Hippocampal formation (tissue), 2 donors: ENCODE results near the gene EEF1A2.

Experiments used
- DNase-seq, 2 donors: peaks; one replicate each; lab custom pipeline; 2025; lab: John Stamatoyannopoulos, UW

The EEF1A2 gene

DNA sequence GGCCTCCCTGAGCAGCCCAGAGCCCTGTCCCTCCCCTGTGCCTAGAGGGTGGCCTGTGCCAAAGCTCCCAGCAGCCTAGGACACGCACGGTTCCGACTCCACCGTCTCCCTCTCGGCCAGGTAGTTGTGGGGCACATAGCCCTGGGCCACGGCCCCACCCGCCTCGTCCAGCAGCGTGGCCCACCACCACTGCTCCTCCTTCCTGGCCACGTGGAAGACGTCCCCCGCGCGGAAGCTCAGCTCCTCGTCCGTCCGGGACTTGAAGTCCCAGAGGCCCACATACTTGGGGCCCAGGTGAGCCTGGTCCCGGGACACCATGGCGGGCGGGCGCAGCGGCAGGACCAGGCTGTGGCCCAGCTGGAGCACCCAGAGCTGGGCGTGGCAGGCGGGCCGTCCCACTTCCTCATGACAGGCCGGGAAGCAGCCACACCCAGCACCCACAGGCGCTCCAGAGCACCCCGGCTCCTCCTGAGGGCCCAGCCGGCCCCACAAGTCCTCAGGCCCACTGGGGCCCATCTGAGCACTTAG is 38.2 kb upstream of the EEF1A2 start, which contains the start of gene PTK6:
TSS of gene PTK6 (minus strand) at position 380 of the 528 bp plus-strand sequence. CDS start at position 318, 62 bp downstream.
- DNase-seq, result no peak

DNA sequence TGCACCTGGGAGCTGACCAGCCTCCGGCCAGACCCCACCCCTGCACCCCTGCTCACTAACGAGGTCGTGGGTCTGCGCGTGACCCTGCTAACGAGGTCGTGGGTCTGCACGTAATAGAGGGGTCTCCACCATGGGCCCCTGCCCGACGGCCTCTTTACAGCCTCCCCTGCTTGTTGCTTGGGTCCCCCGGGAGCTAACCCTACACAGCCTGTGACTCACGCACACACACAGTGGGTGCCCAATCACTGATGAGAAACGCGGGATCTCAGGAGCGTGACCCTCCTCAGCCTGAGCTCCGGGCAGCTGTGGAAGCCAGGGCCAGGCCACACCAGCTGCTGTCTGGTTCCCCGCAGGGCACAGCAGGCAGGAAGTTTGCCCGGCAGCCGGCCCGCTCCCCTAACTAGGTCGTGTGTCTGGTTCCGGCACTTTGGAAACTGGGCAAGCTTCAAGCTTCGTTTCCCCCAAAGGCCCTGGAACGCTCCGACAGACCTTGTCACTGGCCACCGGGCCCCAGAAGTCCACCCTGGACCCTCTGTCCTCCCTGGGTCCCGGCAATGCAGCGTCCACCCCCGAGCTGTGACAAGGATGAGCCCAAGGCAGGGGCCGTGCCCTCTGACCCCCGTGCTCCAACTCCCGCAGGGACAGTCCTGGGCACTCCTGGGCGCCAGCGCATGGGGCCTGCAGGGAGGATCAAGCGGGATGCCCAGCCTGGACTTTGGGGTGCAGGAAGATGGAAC is 37.5 kb upstream of the EEF1A2 start:
- DNase-seq, result no peak

DNA sequence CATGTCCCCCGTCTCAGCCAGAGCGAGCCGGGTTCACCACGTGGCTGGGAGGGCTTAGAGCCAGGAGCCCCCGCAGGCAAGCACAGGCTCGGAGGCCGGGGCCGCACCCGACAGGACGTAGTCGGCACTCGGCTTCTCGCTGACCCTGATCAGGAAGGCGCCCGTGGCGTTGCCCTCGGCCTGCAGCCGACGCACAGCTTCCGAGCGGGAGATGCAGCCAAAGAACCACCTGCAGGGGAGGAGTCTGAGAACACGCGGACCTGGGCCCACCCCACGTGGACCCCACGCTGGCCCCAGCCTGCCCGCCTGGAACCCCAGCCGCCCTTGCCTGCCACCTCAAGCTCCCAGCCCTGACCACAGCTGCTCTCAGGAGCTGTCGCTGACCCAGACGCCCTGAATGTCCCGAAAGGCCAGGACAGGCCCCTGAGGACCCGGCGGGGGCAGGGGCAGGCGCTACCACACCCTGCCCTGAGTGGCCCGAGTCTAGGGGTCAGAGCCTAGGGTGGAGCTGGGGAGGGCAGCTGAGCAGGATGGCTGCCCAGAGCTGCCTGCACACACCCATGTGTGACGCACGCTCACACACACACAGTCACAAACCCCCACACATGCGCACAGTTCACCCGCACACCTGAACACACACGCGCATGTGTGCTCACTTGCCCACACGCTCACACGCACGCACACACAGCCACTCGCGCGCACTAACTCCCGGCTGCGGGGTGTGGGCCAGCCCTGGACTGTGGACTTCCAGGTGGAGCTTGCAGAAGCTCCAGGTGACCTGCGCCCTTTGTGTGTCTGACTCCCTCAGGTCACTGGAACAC is 36.2 kb upstream of the EEF1A2 start:
- no peak for DNase-seq

DNA sequence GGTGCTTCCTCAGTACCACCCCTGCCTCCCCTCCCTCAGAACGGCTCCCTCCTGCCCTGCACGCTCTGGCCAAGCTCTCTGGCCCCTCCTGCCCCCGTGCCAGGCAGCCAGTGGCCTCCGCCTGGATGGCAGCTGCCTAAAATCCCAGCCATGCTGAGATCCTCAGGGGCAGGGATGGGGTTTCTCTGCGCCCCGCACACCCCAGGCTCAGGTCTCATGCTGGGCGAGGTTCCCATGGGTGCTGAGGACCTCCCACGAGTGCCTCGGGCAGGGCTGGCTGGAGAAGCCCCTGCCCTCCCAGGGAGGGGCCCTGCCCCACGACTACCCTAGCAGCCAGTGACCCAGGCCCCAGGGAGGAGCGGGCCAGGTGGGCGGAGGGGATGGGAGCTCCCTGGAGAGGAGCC is 35.5 kb upstream of the EEF1A2 start:
- no peak for DNase-seq

DNA sequence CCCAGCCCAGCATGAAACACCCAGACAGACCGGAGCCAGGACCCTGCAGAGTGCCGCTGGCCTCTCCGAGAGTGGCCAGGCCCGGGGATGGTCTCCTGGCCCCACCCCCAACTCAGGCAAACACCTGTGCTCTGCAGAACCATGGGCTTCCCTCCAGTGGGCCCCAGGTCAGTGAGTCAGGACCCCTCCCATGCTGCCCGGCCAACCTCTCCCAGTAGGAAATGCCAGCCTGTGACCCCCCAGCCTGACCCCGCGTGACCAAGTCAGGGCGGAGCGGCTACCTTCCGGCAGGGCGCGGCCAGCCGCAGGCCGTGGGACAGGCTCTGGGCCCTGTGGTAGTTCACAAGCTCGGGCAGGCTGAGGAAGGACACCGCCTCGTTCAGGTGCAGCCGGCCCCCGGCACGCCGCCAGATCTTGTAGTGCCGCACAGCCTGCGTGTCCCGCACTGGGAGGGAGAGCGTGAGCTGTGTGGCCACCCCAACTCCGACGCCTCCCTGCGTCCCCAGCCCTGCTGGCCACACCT is 35.0 kb upstream of the EEF1A2 start:
- no peak for DNase-seq

DNA sequence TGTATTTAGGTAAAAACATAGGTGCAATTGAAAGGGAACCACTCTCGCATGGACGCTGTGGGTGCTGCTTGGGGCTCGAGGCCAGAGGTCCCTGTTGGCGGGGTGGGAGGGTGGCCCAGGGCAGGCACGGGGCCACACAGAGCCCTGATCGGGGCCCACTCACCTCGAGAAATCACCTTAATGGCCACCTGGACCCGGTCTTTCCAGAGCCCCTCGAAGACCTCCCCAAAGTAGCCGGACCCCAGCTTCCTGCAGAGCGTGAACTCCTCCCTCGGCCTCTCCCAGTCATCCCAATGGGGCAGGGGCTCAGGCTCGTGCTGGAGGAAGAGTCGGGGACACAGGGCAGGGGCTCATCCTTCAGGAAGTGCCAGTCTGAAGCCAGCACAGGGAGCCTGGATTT is 34.5 kb upstream of the EEF1A2 start:
- DNase-seq, result no peak

DNA sequence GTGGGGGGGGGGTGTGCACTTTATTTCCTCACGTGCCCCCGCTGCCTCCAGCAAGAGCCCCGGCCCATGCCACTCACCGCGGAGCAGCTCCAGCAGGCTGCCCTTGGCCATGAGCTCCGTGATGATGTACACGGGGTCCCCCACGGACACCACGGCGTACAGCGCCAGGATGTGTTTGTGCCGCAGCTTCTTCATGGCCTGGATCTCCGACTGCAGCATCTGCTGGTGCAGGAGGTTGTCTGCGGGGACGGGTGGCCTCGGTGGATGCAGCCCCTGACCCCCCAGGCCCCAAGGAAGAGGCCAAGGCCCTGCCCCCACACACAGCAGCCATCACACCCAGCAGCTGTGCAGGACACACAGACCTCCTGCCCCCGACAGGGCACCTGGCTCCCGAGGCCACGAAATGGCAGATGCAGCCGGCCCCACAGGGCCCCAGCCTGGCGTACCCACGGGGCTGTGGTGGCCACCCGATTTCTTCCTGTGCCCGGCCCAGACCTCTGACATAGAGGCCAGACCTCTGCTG is 33.6 kb upstream of the EEF1A2 start:
- DNase-seq, result no peak

DNA sequence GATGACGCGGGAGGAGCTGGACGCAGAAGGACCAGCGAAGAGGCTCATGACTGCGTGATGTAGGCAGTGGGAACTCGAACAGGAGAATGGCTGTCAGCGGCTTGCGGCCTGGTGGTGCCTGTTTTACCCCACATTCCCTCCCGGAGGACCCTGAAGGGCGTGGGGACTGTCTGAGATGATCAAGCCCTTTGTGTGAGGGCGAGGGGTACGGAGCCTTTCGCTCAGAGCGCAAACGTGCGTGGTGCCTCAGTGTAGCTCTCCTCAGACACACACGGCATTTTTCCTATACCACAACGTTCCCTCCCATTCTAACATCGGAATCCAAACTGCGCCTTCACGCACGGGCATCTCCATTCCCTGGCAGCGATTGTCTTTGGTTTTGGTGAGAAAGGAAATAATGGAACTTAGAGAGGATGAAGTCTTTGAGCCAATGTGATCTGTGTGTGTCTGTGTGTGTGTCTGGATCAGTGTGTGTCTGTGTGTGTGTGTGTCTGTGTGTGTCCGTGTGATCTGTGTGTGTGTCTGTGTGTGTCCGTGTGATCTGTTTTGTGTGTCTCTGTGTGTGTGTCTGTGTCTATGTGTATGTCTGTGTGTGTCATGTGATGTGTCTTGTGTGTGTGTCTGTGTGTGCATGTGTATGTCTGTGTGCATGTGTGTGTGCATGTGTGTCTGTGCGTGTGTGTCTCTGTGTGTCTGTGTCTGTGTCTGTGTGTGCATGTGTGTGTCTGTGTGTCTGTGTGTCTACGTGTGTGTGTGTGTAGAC is 33.0 kb upstream of the EEF1A2 start:
- DNase-seq, result no peak

DNA sequence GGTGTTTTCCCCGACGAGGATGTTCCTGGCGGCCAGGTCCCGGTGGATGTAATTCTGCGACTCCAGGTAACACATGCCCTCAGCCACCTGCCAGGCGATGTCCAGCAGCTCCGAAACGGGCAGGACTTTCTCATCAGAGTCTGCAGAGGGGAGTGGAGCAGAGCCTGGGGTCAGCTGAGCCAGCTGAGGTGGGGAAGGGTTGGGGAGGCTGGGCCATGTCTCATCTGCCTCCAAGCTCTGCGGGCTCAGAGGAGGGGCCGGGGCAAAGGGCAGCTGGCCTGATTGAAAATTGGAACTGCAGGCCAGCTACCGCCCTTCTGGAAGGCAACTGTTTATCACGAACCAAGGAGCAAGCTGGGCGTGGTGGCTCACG is 31.9 kb upstream of the EEF1A2 start:
- no peak for DNase-seq

DNA sequence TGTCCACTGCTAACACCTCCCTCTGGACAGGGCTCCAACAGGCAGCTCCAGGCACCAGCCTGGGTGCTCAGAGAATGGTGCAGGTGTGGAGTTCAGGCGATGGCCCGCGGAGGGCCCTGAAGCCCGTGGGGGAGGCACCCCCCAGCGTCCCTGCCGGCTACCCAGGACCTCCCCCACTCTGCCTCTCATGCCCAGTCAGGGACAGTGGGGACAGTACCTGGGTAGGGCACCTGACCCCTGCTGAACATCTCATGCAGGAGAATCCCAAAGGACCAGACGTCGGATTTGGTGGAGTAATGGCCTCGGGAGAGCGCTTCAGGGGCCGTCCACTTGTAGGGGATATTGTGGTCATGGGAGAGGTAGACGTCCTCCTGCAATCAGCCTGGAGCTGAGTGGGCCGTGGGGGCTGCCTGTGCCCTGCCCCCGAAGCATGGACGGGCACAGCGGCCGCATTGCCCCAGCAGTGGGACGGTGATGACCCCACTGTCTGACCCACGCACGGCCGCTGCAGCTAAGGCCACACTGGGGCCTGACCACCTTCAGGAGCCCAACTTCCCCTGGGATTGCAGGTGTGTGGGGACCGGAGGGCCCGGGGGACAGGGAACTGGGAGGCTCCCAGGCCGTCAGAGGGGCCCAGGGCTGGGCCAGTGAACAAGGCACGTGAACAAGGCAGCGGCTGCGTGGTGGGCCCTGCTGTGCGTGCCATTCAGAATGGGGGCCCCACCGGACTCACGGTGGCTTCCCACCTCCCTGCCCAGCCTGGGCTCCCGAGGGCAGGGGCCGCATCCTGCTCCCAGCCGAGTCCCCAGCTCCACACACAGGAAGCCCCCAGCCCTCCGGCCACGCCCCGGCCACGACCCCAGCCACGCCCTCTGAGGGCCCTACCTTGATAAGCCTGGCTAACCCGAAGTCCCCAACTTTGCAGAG is 31.2 kb upstream of the EEF1A2 start:
- no peak for DNase-seq

DNA sequence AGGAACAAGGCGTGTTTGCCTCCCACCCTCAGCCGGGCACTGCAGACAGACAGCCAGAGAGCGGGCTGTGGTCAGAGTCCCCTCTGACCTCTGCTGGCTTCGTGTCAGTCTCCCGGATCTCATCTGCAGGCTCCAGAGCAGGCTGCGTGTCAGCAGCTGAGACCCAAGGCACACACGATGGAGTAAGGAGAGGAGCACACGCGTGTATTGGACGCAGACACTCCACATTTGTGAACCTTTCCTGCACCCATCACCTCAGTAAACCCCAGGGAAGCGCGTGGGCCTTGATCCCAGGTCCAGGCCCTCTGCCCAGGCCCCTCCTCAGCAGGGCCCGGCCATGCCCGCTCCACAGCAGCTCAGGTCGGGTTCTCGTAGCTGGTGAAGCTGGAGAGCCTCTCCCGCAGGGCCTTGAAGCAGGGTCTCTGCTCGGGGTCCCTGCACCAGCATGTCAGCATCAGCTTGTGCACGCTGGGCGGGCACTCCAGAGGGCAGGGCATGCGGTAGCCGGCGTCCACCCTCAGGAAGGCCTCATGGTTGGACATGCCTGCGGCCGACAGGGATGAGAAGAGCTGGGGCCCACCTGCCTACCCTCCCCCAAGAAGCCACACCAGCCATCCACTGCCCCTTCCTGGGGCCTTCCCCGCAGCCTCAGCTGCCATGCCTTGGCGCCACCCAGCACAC is 30.4 kb upstream of the EEF1A2 start:
- DNase-seq, result no peak

DNA sequence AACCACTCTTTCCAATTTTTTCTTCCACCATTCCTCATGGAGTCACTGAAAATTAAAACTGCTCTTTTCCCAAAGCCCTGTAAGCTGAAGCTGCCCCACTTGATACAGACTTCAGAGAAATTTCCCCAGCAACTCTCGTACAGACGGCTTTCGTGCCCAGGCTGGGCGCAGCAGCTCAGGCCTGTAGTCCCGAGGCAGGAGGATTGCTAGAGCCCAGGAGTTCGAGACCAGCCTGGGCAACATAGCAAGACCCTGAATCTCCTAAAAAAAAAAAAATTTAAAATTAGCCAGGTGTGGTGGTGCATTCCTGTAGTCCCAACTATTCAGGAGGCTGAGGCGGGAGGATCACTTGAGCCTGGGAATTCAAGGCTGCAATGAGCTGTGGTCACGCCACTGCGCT is 28.3 kb upstream of the EEF1A2 start:
- DNase-seq, result no peak

DNA sequence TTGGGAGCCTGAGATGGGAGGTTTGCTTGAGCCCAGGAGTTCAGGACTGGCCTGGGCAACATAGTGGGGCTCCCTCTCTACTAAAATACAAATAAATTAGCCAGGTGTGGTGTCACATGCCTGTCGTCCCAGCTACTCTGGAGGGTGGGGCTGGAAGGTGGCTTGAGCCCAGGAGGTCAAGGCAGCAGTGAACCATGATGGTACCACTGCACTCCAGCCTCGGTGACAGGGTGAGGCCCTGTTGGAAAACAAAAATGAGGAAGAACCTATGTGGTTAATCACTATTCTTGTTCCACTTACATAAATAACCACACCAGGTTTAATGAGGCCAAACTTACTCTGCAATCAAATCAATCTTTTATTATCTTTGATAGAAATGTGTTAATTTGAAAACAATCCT is 27.1 kb upstream of the EEF1A2 start:
- no peak for DNase-seq

DNA sequence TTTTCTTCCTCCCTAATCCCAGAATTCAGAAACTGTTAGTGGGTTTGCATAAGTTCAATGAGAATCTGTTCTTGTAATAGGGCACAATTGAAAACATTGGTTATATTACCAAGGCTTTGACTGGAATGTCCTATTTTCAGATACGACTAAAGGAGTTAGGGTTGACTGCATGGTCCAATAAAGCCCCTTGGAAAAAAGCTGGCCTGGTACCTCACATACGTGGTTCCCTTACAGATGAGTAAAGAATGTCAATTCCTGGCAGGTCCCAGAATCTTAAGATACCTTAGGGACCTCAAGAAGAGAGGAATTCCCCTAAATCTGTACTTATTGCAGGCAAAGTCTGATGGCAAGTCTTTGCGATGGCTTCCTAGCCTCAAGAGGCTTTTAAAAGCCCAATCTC is 26.3 kb upstream of the EEF1A2 start:
- no peak for DNase-seq

DNA sequence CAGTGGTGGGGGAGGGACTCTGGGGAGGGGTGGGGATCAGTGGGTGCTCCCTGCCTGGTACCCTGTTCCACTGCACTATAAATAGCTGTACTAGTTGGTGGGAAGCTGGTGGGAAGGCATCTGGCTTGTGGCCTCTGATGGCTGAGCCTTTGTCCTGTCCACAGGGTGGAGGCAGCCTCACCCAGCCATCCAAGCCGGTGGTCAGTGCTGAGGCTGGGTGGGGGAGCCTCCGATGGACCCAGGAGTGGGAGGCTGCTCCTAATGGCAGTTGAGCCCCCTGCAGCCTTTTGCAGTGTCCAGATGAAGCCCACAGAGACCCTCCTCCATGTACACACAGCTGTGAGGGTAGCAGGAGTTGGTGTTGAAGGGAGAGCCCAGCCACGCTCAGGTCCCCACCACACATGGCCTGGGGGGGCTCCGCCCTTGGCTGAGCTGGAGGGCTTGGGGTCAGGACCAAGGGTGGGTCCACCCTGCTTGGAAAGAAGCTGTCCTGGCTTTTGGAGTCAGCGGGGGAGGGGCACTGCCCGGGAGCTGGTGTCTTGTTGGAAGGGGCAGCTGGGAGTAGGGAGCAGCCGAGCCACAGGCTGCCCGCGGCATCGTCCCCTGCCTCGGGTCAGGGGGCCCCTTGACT is 24.2 kb upstream of the EEF1A2 start:
- no peak for DNase-seq

DNA sequence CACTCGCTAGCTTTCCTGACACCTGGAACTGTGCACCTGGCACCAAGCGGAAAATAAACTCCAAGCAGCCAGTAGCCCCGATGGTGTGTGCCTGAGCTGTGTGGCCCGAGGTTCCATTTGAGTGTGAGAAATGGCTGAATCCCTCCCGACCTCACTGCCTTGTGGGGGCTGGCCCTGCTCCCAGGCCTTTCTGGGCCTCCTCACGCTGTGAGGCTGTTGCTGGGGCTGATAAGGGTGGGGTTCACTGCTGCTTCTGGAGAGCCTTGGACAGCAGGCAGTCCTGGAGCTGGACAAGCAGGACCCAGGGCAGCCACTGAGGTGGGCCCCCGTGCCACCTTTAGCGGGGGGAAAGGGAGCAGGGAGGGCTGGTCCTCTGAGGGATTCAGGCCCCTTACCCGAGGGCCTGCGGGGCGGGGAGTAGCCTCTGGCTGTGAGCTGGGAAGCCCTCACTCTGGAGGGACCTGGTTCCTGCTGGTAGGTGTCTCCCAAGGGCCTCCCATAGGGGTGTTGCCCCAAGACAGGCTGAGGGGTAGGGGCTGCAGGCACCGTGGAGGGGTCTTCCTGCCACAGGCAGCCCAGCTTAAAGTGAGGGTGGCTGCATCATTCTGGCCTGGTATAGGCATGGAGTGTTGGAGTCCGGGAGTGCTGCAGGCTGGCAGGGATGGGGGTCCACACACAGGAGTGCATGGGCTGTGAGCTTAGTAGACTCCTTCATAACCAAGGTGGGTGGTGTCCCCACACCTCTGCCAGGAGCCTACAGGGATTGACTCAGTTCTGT is 23.4 kb upstream of the EEF1A2 start:
- DNase-seq, result no peak

DNA sequence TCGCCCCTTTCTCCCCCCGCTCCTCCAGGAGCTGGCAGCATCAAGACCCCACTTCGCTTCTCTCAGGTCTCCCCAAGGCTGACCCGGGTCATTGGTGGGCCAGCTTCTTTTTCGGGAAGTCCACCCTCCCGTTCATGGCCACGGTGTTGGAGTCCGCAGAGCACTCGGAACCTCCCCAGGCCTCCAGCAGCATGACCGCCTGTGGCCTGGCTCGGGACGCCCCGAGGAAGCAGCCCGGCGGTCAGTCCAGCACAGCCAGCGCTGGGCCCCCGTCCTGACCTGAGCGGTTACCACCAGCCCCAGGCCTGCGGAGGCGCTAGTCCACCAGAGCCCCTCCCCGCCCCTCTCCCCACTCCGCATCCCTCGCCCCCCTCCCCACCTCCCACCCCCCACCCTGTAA is 22.7 kb upstream of the EEF1A2 start:
- no peak for DNase-seq

DNA sequence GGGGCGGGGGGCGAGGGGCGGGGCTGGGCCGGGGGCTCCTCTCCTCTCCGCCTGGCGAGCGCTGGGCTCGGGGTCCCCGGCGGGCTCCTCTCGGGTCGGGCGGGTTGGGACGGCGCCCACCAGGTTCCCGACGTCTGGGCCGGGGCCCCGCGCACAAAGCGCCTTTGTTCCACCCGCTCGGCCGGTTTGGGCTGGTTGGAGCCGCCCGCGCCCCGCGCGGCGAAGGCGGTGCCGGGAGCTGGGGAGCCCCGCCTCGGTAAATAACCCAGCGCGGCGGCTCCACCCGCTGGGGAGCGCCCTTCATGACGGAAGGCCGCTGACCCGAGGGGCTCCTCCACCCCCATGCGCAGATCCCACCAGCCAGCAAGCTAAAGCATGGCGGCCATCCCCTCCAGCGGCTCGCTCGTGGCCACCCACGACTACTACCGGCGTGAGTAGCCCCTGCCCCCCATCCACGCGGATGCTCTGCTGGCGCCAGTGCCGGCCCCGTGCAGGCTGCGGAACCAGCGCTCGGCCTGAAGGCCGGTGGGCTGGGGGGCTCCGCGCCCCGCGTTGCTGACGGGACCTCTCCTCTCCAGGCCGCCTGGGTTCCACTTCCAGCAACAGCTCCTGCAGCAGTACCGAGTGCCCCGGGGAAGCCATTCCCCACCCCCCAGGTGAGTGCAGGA is 22.2 kb upstream of the EEF1A2 start:
- DNase-seq, result peak; percentile 56 to 67
